ENCODE measurements around the gene FAM47B.

GRCh38 chrX:34903316-34903715, 39.3 kb upstream of the FAM47B start:
- TF ChIP-seq POLR2A (IDR thresholded peaks at IDR 0.05; ENCODE audit: low read depth, low read length) = no peak
- TF ChIP-seq TAF1 (IDR thresholded peaks at IDR 0.05; ENCODE audit: borderline replicate concordance, low read depth, low read length) = no peak
- no peak for TF ChIP-seq POLR2AphosphoS5 (IDR thresholded peaks at IDR 0.05; ENCODE audit: low read depth, low read length)
